IPS-NIHi7 (cell line): ENCODE measurements around the gene DNAI1.
"Not testable (repeated sequence)": the region's sequence is repeated elsewhere in the genome, so short reads cannot be mapped to it uniquely, and the experiment has no call there.

Experiments
- DNase-seq: peaks from one replicate; pipeline ENCODE4 v3.0.0; 2012; ENCODE audit warnings: mixed read lengths; ENCODE audit errors: extremely low spot score

The DNAI1 gene

DNA sequence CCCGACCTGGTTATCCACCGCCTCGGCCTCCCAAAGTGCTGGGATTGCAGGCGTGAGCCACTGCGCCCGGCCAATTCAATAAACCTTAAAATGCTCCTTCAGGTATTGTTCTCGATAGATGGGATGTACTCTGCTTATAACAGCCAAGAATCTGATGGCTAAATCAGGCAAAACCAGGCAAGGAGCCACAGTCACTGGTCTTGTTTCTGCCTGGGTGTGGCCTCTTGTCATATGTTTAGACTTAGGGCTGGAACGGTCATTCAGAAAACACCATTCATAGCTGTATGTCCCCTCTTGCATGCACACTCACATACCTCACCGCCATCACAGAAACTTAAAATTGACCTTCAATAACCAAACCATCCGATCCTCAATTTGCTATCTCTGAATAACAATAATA lies 8.0 kb upstream of the DNAI1 start:
- DNase-seq = no peak

DNA sequence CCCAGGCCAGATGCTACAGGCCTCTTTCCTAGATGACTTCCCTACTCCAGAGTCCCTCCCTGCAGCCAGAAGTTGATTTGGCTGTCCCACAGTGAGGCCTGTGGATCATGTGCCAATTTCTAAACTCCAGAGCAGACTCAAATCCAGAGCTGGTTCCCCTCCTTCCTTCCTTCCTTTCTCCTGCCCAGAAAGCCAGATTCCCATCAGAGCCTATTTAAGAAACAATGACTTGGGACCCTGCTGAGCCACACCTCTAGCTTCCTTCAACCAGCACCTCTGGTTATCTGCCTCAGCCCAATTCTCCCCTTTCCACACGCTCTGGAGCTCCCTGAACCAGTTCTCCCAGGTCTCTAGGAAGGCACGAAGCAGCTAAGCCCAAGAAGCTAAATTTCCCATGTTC lies 7.5 kb upstream of the DNAI1 start:
- DNase-seq = peak; percentile 35

DNA sequence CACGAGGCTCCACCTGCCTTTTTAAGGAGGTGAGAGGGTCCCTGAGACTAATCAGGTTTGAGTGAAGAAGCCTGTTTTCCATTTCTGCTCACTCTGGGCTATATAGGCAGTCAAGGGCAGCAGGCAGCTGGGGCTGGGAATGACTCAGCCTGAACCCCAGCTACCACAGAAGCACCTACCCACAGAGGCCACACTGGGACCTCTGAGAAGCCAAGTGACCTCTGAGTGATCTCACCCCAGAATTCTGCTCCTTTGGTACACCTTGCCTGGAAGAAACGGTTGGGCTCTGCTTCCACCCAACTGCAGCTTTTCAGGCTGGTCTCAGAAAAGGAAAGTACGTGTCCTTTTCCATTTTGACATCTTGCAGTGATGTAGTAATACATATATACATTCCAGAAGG lies 7.1 kb upstream of the DNAI1 start:
- DNase-seq = no peak

DNA sequence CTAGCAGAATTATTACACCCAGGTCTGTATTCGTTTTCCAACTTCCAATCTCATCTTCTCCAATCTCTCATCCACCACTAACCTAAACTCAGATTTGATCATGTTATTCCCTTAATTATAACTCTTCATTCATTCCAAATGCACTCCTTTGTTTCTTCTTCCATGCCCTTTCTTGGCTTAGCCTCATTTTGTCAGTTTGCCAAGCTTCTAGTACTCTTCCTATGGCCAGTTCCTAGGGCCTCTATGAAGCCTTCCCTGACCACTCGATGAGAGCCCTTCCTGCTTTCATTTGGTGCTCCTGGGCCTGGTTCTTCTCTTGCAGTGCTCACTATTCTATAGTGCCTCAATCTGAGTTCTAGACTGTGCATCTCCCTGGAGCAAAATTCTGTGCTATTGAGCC lies 6.0 kb upstream of the DNAI1 start:
- no peak for DNase-seq

DNA sequence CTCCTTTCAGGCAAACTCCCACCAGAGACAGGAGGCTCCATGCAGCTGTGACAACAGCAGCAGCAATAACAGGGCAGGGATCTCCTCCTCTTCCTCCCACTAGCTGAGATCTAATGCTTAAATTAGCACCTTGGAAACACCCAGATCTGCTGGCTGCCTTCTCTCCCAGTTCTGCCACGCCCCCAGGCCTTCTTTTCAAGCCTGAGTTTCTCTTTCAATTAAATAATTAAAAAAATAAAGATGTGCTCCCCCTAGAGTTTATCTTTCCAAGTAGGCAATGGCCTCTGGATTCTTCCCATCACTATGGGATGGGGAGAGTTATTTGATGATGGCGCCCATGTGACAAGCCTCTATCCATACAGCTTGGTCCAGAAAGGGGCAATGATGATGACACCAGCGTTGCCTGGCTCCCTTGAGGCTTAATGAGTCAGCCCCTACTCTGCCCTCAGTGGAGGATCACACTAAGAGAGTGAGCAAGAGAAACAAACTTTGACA lies 4.0 kb upstream of the DNAI1 start:
- no peak for DNase-seq

DNA sequence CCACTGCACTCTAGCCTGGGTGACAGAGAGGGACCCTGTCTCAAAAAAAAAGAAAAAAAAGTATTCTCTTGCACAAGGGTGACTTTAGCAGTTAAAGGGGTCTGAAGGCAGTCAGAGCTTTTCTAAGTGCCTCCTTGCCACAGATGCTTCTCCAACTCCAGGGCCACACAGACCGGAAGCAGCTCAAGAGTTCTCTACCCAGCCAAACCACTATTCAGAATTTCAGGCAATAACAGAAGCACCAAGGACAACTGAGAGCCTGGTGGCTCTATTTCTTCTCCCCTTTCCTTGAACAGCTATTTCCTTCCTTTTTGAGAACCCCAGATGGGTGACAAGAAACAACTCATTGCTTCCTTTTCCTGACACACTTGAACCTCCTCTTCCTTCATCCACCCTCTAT lies 2.5 kb upstream of the DNAI1 start:
- DNase-seq = no peak

DNA sequence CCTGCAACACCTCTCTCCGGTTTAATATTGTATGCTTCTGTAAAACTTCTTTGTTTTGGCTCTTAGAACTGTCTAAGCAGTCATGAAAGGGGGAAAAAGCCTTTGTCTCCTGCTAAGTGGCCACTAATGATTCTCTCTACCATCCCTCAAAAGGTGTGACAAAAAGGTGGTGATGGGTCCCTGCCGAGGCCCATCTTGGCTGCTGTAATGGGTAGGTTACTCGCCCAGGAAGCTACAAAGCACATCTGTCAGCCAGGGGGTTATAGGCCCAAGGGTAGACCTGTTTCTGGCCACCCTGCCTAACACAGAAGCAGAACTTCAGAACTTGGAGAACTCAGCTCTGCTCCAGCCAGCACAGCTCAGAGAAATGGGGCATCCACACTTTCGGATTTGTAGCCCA lies 1.9 kb upstream of the DNAI1 start:
- DNase-seq = no peak

DNA sequence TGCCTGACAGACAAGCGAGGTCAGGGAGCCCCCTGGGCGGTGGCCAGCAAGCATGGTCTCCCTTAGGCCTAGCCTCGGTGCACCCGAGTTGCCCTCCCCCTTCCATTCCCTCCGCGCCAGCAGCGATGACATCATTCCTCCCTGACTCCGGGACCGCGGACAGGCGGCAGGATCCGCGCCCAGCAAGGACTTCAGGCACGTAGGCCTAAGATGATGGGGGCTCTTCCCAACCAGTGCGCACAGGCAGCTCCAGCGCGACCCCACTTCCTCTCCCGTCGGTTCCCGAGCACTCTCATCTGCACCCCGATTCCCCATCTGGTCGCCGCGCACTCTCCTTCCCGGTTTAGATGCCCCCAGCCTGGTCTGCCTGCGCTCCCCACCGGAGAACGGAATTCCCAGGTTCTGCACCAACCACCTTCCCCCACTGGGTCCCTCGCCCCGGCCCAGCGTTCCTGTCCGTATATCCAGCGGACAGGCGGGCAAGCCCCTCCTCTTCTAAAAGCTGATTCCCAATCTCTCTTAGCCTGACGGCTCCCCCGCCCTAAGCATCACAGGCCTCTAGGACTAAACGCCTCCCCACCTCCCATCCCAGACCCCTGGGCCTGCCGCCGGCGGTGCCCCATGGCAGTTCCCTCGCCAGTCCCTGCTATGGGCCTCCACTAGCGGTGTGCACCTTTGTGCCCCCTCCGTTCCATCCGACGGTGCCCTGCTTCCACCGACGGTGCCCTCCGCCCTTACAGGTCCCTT lies 1.2 kb upstream of the DNAI1 start:
- peak; percentile 74 for DNase-seq

DNA sequence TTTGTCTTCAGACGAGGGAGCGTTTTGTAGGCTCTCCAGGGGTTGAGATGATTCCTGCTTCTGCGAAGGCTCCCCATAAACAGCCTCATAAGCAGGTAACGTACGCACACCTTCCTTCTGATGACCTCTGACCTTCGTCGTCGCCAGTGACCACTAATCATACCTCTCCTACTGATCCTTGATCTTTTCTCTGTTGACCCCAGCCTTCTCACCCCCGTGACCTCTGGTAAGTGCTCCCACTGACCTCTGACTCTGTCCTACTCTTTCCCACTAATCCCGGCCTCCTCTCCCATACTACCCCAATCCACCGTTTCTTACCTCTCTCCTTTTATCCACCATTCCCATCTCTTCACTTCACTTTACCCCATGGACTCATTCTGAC lies 345 bp downstream of the DNAI1 start:
- DNase-seq = no peak

DNA sequence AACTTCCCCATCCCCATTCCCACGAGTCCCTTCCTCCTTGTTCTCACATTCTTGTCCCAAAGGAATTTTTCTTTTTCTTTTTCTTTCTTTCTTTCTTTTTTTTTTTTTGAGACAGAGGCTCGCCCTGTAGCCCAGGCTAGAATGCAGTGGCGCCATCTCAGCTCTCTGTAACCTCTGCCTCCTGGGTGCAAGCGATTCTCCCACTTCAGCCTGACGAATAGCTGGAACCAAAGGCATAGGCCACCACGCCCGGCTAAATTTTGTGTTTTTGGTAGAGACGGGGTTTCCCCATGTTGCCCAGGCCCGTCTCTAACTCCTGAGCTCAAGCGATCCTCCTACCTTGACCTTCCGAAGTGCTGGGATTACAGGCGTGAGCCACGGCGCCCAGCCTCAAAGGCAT lies 751 bp downstream of the DNAI1 start:
- DNase-seq = no peak

DNA sequence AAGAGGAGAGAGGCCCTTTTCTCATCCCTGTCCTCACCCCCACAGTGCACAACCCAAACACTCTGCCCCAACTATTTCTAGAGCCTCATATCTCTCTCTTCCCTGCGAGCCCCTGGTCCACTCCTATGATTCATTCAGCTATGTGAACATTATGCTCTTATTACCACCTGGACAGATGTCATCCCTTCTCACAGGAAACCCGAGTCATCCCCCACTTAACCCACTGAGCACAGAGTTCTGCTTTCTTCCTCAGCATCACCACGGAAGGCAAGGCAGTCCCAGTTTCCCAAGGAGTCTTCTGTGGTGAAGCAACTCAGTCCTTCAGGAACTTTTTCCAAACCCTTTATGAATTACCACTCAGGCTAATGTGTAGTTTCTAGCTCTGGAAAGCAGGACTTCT lies 1.3 kb downstream of the DNAI1 start:
- DNase-seq = no peak

DNA sequence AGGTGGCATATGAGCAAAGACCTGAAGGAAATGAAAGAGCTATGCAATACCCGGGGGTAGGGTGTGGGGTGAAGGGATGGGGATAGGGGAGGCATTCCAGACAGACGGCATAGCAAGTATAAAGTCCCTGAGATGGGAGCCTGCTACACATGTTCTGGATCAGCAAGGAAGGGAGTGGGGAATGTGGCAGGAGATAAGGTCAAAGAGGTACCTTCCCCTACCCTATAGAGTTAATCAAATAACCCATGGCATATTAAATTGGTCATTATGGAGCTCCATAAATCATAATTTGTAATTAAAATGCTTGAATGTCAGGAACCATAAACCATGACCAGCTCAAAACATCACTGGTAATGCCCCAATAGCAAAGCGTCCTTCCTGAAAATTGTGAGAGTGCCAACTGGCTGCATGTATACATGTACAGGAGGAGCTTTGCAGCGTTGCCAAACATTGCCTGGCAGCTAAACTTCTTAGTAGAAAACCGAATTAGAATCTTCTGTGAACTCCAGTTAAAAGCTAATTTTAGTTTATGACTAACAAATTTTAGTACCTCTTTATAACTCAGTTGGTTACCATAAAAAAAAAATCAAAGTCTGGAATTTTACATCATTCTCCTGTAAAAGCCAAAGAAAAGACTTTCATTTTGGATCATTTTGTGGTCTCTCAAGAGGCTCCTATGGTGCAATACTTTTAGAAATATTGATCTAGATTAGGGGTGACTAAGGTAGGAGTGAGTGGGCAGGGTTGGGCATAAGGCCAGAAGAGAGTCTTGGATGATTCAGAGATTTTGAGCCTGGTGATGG lies 4.7 kb downstream of the DNAI1 start:
- DNase-seq = no peak

DNA sequence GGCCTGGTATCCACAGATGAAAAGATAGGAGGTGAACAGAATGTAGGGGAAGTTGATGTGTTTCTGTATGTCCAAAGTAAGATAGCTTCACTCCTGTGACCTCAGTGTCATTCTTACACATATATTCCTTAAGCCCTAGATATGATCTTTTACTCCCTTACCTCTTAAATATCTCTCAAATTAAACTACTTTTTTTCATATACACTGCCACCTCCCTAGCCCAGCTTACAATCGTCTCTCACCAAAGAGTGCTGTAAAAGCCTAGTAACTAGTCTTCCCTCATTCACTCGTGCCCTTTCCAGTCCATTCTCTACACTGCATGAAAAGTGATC lies 5.3 kb downstream of the DNAI1 start:
- DNase-seq = no peak

DNA sequence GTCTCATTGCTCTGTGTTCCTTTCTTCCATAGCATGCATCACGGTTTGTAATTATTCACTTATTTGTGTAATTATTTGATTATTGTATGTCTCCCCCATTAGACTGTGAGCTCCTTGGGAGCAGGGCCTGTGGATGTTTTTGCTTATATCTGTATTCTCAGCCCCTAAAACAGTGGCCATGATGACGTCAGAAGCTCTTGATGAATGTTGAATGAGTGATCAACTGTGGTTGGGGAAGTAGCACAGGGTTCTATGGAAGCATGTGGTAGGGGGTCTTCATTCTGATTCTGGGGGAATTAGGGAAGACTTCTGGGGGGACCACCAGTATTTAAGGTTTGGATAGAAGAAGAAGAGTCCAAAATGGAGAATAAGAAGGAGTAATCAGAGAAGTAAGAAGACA lies 6.0 kb downstream of the DNAI1 start:
- DNase-seq = no peak

DNA sequence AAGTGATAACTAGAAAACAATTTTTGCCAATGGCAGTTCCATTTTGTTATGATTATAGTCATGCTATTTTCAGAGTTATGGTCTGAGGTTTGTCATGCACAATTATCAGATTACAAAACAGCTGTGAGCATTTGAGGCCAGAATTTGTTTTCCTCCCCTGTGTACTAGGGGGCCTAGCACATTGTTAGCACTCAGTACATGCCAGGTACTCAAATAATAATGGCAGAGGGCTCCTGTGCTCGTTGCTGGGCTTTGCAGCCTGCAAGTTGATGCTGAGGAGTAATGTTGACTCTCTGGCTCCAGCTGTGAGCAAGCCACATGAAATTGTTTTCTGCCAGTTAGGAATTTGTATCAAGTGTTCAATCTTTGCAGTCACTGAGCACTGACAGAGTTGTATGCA lies 6.9 kb downstream of the DNAI1 start:
- DNase-seq = no peak

DNA sequence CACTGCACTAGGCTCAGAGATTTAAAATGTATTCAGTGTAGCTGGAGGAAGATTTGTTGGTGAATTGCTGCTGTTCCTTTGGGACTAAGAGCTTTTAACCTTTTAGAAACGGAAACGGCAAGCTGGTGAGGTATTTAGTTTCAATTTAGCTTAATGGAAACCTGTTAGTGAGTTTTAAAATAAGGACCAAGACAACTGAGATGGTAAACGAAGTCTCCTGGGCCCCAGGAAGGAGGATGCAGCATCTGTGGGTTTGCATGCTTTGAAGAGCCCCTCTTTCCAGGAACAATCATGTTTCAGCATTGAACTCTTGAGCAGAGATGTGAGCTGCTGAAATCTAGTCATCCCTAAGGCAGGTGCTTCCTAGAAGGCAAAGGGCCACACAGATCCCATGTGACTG lies 16.5 kb downstream of the DNAI1 start:
- no peak for DNase-seq

DNA sequence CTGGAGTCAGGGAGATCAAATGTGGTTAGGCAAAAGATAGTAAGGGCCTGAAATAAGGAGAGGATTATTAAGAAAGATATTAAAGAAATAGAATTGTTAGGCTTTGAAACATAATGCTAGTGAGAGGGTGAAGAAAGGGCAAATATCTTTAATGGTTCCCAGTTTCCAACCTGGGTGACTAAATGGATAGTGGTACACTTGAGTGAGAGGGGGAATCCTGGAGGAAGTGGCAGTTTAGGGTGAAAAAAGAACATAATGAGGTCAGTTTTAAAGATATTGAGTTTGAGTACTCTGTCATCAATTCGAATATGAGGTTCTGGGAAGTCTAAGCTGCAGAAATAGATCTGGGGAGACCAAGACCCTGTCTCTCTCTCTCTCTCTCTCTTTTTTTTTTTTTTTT lies 18.9 kb downstream of the DNAI1 start:
- no peak for DNase-seq

DNA sequence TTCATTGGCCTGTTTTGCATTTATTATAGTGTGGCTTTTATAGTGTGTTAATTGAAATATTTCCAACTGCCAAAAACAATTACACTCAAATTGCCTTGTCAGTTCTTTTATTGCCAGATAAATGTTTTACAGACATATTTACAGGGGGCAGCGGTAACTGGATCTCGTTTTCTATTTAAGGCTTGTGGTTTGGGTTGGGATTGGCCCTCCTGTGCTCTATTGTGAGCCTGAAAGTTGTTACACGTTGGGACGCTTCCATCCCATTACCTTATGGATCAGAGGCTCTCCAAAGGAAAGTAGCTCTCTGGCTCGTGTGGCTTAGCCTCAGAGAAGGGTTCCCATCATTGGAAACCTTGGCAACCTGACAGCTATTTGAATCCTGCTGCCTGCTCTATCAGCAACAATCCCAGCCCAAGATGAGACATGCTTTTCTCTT lies 20.8 kb downstream of the DNAI1 start:
- DNase-seq = no peak

DNA sequence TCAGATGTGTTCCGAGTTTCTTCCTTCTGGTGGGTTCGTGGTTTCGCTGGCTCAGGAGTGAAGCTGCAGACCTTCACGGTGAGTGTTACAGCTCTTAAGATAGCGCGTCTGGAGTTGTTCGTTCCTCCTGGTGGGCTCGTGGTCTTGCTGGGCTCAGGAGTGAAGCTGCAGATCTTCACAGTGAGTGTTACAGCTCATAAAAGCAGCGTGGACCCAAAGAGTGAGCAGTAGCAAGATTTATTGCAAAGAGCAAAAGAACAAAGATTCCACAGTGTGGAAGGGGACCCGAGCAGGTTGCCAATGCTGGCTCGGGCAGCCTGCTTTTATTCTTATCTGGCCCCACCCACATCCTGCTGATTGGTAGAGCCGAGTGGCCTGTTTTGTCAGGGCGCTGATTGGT lies 23.0 kb downstream of the DNAI1 start:
- DNase-seq = not testable (repeated sequence)

DNA sequence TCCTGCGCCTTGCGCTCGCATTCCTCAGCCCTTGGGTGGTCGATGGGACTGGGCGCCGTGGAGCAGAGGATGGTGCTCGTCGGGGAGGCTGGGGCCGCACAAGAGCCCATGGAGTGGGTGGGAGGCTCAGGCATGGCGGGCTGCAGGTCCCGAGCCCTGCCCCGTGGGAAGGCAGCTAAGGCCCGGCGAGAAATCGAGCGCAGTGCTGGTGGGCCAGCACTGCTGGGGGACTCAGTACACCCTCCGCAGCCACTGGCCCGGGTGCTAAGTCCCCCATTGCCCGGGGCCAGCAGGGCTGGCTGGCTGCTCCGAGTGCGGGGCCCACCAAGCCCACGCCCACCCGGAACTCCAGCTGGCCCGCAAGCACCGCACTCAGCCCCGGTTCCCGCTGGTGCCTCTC lies 24.1 kb downstream of the DNAI1 start:
- DNase-seq = not testable (repeated sequence)

DNA sequence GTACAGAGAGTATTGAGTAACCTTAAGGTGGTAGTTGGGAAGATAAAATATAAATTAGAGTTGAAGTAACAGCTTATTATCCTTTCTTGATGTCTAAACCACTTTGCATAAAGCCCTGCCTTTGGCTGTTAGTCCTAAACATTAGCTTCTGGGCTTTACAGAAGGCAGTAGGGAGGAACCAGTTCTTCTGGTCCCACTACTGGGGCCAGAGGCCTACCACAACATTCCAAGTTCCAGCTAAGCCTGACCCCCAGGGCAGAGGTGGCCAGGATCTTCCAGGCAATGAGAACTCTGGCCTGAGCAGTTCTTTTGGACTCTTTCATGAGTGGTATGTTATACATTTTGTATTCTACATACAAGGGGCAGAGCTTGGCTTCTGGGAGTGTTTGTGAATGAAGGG lies 26.1 kb downstream of the DNAI1 start:
- no peak for DNase-seq

DNA sequence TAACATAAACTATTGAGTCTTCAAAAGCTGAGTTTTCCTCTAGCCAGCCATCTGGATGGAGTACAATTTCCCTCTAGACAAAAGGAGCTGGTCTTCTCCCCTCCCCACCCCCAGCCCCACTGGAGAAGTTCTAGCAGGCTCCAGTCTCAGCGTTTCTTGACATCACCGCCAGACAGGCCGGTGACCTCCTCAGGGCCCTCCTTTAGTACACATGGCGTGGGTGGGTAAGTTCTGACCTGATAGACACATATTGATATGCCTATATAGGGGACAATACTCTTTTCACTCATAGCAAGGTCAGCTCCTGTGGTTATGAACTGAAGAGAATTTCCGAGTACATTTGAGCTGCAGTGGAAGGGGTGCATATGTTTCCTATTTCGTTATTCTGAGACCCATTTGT lies 27.2 kb downstream of the DNAI1 start:
- DNase-seq = no peak

DNA sequence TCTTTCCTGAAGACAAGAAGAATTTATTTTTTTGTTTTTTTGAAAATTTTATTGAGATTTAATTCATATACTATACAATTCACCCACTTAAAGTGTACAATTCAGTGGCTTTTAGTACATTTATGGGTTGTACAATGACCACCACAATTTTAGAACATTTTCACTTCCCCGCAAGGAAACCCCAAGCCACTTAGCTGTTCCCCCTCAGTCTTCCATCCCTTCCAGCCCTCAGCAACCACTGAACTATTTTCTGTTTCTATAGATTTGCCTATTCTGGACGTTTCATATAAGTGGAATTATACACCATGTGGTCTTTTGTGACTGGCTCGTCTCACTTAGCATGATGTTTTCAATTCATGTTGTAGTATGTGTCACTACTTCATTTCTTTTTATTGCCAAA lies 28.0 kb downstream of the DNAI1 start:
- no peak for DNase-seq
